BJ (cell line): ENCODE results near the gene MTHFD1L. TPM values are rescaled to one million over a fixed set of nuclear protein-coding genes. Genes with fewer than 3 reads are reported as not detected.

Experiments
- CTCF ChIA-PET: fragments of 350-600 bp; formaldehyde crosslinking; extraction: SDS; loops from one replicate; lab custom pipeline; 2021; ENCODE audit warnings: antibody characterized with exemption, inconsistent platforms; lab: Yijun Ruan, JAX
- POLR2A ChIA-PET: fragments of 300-600 bp; sonication (Branson Sonifier 250); formaldehyde crosslinking; extraction: SDS; loops from one replicate; lab custom pipeline; 2021; ENCODE audit warnings: antibody characterized with exemption; lab: Charles Lee
- DNase-seq: peaks from one replicate; pipeline ENCODE4 v3.0.0-alpha.2; 2011; ENCODE audit warnings: low read depth
- H3K27me3 ChIP-seq: 2 replicates; pipeline ENCODE4 v1.6.0; 2011; ENCODE audit warnings: low read length; ENCODE audit not compliant: control insufficient read depth, insufficient read depth
- H3K36me3 ChIP-seq: 2 replicates; pipeline ENCODE4 v1.5.1; 2011; ENCODE audit warnings: low read length; ENCODE audit not compliant: control insufficient read depth, insufficient read depth
- H3K4me3 ChIP-seq: 2 replicates; pipeline ENCODE4 v1.5.1; 2011; ENCODE audit warnings: low read depth, mild to moderate bottlenecking, control low read depth, low read length
- CTCF ChIP-seq: IDR thresholded peaks from 2 replicates; pipeline ENCODE4 v1.5.1; 2011; ENCODE audit warnings: low read depth, mild to moderate bottlenecking, control low read depth, inconsistent platforms, low read length, moderate library complexity; ENCODE audit not compliant: insufficient read depth
- polyA plus RNA-seq: library from polyadenylated mRNA; depleted of rRNA; stranded (reverse); fragments of >200 nt; gene quantifications from 2 replicates; pipeline ENCODE4 v1.2.3, GENCODE V29; 2011

The MTHFD1L gene
- polyA plus RNA-seq, 1 experiment = 58.9 TPM

- Histone ChIP-seq H3K4me3 (no peak overlapping the region), H3K27me3 (no peaks in the 10 kb centered on the region), H3K36me3 (peaks cover 8% of the 10 kb centered on the region)
- ChIA-PET CTCF (interaction anchor here (0.8 to 1.5 kb wide), 4 partner anchors 19 to 229 kb away, joined by 3 to 4 read pairs (median 4); no protein-coding TSS in a partner anchor), POLR2A (no interaction called here)
- no peak for DNase-seq
- TF ChIP-seq CTCF = no peak
These were observed 231.4 kb downstream of the MTHFD1L start for GRCh38 chr6:151096691-151097606.

GRCh38 chr6:151098166-151098565 lies 232.7 kb downstream of the MTHFD1L start:
- TF ChIP-seq CTCF = no peak
- H3K4me3 ChIP-seq = no peak overlapping the region
- H3K27me3 ChIP-seq = no peaks in the 10 kb centered on the region
- CTCF ChIA-PET = no interaction called here
- H3K36me3 ChIP-seq = peaks cover 8% of the 10 kb centered on the region; the same call in 1 of the 2 replicates
- POLR2A ChIA-PET = interaction anchor here (0.6 kb wide), 1 partner anchor 228 kb away, joined by 6 read pairs; no protein-coding TSS in a partner anchor
- no peak for DNase-seq

- no peaks in the 10 kb centered on the region for H3K27me3 ChIP-seq
- TF ChIP-seq CTCF = no peak
- POLR2A ChIA-PET = interaction anchor here (0.6 kb wide), 1 partner anchor 89 kb away, joined by 6 read pairs; no protein-coding TSS in a partner anchor
- CTCF ChIA-PET = interaction anchor here (1.7 kb wide), 1 partner anchor 224 kb away, joined by 5 read pairs; no protein-coding TSS in a partner anchor
- H3K36me3 ChIP-seq = peaks cover 5% of the 10 kb centered on the region; the same call in 1 of the 2 replicates
- no peak overlapping the region for H3K4me3 ChIP-seq
- no peak for DNase-seq
These were observed 234.8 kb downstream of the MTHFD1L start for GRCh38 chr6:151100326-151100725.

GRCh38 chr6:151101161-151101815 lies 235.8 kb downstream of the MTHFD1L start:
- Histone ChIP-seq H3K27me3 (no peaks in the 10 kb centered on the region), H3K4me3 (no peak overlapping the region), H3K36me3 (peaks cover 5% of the 10 kb centered on the region; the same call in 1 of the 2 replicates)
- POLR2A ChIA-PET = interaction anchor here (0.6 kb wide), 1 partner anchor 138 kb away, joined by 5 read pairs; the partner anchor contains the start of gene AKAP12
- CTCF ChIA-PET = interaction anchor here (1.7 kb wide), 1 partner anchor 223 kb away, joined by 5 read pairs; no protein-coding TSS in a partner anchor
- no peak for DNase-seq
- no peak for TF ChIP-seq CTCF
